HL-60/S4 treated with retinoic acid at 250 ng/mL for 4 days and 3 days (cell line): ENCODE measurements around the gene CXCR6.

Experiments used
- in situ Hi-C: fragments of 300-500 bp; cut with MboI; formaldehyde crosslinking; loops from 2 replicates; pipeline ENCODE4 v1.7.0; 2022; ENCODE audit warnings: low sequenced_read_pairs

Gene CXCR6

DNA sequence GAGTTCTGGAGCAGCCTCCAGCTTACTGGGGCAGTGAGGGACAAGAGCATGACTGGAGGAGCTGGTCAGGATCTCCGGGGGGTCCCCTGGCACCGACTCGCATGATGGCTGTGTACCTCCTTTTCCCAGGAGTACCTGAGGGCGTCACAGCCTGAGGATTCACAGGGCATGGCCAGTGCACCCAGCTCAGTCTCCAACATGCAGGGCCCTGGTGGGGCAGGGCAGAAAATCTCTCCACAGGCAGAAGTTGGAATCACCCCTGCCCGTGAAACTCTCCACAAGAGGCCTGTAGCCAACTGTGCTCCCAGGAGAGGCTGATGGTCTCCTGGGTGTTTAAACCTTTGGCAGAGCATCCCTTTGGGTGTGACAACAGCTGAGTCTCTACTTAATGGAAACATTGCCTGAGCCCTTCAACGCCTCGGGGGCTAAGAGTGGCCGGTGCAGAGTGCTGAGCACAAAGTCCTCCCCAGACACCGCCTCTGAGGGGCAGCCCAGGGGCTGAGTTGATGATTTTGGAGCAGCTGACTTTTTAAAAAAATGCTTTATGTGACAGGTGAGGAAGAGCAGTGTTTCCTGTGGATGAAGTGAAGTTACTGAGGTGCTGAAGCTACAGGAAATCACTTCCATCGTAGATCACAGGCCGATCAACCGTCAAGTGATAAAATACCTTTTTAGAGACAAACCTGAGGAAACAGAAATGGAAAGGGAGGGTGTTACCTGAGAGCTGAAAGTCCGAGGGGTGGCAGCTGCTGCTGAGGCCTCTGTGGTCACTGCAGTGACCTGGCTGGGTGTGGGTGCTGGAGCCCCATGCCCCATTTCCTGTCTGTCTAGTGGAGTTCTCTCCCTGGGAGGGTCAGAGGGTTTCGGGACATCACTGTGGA lies 21.9 kb upstream of the CXCR6 start:
- in situ Hi-C loops = no loop called here

DNA sequence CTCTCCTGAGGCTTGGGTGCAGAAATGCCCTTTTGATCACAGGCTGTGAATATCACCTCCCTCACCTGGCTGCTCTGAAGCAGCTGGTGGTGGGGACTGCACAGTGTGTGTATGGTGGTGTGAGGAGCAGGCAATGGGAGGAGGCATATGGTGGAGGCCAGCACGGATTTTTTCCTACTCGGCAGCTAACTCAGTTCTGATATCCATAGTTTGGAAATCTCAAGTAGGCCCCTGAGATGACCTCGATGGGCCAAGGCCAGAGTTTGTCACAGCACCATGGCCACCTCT lies 21.3 kb upstream of the CXCR6 start:
- in situ Hi-C loops = no loop called here

DNA sequence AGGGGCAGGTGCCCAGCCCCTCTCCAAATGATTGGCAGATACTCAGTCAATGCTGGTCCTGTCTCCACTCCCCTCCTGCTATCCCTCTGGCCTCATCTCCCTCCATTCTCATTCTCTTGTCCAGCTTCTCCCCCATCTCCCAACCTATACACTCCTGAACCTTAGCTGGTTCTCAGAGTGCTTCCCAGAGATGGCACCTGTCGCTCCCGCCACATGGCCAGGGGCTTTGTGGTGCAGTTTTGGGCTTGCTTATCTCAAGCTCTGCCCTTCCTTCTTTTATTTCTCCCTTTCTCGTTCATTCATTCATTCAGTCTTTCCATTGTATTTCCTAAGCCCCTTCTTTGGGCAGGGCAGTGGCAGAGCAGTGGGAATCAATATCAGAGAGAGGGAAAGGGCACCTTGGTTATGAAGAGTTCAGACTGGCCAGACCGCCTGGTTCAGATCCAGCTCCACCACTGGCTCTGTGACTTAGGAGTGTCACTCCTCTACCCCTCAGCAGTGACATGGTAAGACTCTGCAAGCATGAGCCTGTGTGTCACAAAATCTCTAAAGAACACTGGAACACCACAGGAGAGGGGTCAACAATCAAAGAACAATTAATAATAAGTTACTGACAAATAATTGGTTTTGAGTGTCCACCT lies 20.2 kb upstream of the CXCR6 start:
- in situ Hi-C loops = no loop called here

DNA sequence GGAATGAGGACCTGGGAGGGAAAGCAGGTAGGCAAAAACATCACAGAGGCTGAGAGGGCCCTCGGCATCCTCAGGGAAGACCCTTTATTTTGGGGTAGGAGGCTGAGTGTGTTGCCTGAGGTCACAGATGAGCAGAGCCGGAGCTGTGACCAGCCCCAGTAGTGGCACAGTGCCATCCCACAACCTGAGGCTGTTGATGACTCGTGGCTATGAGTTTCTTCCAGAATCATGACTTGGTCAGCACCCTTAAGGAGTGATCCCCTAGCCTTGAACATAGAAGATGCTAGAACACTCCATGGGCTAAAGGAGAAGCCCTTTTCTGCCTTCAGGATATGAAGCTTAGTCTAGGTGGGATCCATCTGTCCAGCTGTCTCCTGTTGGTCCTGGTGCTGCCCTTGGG lies 19.5 kb upstream of the CXCR6 start:
- in situ Hi-C loops = no loop called here

DNA sequence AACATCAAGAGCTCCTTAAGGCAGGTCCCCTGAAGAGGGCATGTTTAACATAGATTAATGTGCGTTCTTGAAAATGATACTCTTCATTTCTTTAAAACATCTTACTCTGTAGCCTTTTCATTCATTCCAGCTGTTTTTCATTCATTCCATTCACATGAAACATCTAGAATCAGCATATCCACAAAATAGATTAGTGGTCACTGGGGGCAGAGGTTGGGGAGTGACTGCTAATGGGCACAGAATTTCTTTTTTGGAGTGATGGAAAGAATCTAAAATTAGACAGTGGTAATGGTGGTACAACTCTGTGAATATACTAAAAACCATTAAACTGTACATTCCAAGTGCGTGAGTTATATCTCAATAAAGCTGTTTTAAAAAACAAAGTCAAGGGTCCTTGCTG lies 15.4 kb upstream of the CXCR6 start:
- in situ Hi-C loops = loop anchor here (25.0 kb wide), 1 partner anchor 434 kb away; the partner anchor contains the start of genes CCR2 and CCR5

DNA sequence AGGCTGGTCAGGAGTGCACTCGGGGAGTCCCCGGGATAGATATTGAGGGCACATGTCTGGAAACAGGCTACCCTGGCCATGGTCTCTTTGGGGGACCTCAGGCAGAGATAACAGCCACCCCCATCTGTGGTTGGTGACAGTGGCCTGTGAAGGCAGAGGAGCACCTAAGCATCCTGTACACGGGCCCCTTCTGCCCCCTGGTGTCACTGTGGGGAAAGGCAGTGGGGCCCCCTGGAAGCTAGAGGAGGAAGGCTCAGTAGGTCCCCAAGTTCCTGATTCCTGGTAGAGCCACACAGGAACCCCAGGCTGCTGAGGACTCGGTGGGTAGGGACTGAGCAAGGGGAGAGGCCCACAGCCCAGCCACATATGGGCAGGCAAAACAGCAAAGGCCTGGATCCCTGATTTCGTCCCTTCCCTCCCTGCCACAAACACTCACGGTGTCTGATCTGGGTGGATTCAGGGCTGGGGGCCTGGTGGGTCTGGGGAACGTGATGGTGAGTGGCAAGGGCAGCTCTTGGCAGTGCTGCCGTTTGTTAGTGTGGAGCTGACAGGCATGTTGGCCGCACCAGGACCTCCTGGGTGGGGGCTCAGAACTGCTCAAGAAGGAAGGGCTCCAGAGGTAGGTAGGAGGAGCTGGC lies 14.1 kb upstream of the CXCR6 start:
- in situ Hi-C loops = loop anchor here (25.0 kb wide), 1 partner anchor 433 kb away; the partner anchor contains the start of genes CCR2 and CCR5

DNA sequence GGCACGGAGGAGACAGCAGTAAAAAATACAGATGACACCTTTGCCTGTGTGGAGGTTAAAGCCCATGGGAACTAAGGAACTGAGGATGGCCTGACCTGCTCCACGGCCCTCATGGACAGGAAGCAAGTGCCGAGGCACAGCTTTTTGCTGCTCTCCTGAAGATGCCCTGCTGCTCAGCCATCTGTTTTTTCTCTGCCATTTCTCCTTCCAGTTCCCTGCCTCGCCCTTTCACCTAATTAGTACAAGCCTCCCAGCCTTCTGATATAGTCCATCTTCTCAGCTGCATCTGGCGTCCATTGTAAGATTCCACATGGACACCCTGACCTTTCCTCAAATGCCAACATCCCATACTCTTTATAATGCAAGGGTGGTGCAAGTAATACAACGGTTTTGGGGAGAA lies 11.8 kb upstream of the CXCR6 start:
- in situ Hi-C loops = loop anchor here (25.0 kb wide), 1 partner anchor 431 kb away; the partner anchor contains the start of genes CCR2 and CCR5

DNA sequence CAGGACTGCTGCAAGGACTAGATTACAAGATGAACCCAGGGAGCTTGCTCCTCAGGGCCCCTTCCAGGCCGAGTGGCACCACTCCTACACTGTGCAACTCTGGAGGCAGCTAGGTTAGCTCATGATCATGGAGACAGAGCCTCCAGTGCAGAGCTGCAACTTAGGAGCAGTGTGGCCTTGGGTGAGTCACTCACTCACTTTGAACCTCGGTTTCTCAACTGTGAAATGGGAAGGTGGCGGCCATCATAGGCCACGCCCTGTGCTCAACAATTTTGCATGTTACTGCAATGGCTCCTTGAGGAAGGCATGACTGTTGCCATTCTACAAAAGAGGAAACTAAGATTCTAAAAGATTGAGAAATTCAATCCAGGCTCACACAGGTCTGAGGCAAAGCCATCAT lies 11.2 kb upstream of the CXCR6 start:
- in situ Hi-C loops = loop anchor here (25.0 kb wide), 1 partner anchor 430 kb away; the partner anchor contains the start of genes CCR2 and CCR5

DNA sequence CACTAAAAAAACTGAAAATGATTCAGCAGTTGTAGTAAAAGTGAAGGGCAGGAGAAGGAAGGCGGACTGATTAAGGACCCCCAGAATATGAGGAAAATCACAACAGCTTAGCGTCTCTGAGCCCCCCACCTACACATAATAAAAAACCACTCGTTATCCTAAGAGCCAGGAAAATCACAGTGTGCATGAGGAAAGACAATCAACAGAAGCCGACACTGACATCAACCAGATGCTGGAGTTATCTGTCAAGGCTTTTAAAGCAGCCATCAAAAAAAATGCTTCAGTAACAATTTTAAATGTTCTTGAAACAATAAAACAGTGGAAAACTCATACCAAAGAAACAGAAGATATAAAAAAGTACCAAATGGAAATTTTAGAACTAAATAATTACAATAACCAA lies 9.7 kb upstream of the CXCR6 start:
- in situ Hi-C loops = loop anchor here (25.0 kb wide), 1 partner anchor 429 kb away; the partner anchor contains the start of genes CCR2 and CCR5

DNA sequence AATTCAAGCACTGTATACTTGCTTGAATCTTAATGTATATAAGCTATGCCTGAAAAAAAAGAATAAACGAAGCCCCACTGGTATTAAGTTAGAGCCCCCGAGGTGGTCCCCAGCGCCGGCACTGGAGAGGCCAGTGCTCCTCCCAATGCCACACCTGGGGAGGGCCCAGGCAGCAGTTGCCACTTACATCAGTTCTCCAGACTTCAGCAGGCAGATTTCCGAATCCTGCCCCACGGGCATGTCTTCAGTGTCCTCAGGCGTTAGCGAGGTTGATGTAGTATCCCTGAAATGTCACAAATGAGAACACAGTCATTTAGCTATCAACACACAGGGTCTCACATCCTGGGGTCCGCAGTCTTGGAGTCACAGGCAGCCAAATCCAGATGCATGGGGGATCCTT lies 7.0 kb upstream of the CXCR6 start:
- in situ Hi-C loops = loop anchor here (25.0 kb wide), 1 partner anchor 426 kb away; the partner anchor contains the start of genes CCR2 and CCR5

DNA sequence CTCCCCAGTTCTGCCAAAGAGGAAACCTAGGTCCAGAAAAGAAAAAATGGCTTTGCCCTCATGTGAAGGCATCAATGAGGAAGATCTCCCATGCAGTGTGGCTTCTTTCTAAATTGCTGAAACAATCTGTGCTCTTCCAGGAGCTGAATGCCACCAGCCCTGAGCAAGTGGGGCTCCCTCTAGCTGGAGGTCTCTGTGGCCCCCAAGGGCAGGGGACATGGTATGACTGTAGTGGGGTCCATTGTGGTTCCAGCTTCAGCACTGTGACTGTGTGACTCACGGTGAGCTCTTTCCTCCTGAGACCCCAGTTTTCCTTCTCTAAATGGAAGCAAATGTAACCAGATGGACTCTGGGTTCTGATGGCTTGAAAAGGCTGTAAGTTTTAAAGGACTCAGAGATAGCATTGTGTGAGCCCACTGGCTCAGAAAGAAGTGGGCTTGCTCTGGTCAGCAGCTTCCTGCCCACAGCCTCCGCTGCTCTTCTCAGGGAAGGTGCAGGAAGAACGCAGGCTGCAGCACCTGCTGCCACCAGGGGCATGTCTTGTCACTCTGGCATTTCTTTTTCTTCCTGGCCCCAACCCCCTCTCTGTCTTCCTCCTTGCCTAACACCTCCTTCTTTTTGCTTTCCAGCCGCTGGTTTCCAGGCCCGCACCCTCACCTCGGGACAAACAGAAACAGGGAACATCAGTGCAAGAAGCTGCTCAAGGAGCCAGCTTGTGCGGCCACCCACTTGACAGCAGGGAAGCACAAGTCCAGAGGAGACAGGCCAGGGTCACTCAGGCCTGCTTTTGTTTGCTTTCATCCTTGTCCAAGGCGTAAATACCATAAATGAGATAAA lies 5.8 kb upstream of the CXCR6 start:
- in situ Hi-C loops = loop anchor here (25.0 kb wide), 1 partner anchor 425 kb away; the partner anchor contains the start of genes CCR2 and CCR5

DNA sequence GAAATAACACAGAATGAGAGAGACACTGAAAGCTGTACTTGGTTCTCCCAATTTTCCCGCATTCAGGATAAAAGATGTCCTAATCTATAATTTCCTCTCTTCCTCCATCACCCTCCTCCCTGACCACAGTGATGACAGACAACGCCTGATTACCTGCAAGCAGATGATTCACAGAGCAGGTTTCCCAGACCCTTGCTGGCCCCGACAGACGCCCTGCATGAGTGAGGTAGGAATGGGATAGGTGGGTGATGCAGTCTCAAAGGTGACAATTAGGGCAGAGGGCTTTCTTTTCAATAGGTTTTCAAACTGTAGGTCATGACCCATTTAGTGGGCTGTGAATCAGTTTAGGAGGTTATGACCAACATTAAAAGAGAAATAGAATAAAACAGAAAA lies 5.2 kb upstream of the CXCR6 start:
- in situ Hi-C loops = loop anchor here (25.0 kb wide), 1 partner anchor 424 kb away; the partner anchor contains the start of genes CCR2 and CCR5

DNA sequence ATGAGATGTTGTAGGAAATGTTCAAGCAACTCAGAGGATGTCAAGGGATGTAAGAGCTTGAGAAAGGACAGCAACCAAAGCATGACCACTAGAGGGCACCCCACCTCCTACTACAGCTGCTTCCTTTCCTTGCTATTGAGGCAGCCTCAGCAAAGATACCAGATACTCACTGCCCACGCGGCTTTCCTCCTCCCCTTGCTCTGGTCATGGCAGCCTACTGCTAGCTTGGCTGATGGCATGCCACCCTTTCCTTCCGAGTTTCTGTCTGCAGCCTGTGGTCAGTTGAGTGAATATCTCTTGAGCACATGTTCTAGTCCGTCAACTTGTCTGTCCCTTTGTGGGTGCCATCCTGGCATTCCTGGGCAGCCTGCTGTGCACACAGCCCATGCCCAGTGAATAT lies 4.4 kb upstream of the CXCR6 start:
- in situ Hi-C loops = loop anchor here (25.0 kb wide), 1 partner anchor 423 kb away; the partner anchor contains the start of genes CCR2 and CCR5

DNA sequence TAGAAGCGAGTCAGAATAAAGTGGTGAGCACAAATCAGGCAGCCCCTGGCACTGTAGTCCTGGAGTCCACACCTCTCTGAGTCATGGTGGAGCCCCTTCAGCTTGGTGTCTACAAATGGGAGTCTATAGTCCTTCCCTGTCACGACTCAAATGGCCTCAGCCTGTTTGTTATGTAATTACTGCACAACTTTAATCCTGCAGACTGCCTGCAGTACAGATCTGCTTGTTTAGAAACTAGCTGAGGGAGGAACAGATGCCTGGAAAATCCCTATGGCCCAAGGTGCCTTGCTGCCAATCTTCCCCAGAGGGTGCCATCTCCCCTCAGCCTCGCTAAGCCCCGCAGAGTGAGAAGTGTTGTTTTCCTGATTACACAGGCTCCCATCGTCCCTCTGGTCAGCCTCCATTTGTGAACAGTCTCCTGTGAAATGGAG lies 3.9 kb upstream of the CXCR6 start:
- in situ Hi-C loops = loop anchor here (25.0 kb wide), 1 partner anchor 423 kb away; the partner anchor contains the start of genes CCR2 and CCR5

DNA sequence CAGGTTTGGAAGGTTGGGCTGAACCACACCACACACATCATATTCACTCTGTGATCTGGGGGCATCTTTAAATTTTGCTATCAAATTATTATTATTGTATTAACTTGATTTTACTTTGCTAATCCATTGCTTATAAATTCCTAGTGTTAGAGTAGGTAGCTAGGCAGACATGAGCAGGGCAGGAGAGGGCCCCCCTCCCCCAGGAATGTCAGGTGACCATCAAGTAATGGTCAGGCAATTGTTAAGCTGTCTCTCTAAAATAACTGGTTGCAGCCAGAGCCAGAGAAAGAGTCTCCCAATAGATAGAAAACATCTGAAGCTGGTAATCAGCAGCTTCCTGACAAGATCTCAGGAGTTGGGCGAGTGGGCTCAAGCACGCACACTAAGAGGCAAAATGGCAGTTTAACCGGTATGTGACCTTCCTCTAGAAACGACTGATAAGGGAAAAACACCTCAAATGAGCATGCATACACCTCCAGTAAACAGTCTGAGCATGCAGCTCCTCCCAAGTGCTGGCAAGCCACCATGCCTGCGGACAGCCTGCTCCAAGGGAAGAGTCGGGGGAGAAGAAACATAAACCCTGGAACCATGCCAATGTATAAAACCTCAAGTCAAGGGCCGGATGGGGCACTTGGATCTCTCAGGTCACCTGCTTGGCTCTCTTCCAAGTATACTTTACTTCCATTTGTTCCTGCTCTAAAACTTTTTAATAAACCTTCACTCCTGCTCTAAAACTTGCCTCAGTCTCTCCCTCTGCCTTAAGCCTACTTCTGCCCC lies 3.1 kb upstream of the CXCR6 start:
- in situ Hi-C loops = loop anchor here (25.0 kb wide), 1 partner anchor 422 kb away; the partner anchor contains the start of genes CCR2 and CCR5

DNA sequence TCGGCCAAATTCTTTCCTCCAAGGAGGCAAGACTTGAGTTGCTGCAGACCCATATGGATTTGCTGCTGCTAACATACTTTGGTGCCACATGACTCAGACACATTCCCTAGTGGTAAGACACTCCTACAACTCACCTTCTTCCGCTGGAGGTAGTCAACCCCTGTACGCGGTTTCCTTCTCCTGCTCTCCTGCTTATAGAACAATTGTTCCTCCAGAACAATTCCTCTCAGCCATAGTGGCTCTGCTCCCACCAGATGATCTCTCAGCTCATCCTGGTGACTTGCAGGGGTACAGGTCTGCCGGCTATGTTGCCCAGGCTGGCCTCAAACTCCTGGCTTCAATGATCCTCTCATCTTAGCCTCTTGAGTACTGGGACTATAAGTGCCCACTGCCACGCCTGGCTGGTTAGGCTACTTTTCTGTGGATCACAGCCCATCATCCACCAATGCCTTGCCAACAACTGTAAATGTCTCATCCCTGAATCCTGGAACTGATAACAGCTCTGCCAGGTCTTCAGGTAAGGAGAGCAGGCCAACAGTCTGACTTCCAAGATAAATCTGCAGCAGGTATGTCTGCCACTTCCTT lies 2.4 kb upstream of the CXCR6 start:
- in situ Hi-C loops = loop anchor here (25.0 kb wide), 1 partner anchor 421 kb away; the partner anchor contains the start of genes CCR2 and CCR5

DNA sequence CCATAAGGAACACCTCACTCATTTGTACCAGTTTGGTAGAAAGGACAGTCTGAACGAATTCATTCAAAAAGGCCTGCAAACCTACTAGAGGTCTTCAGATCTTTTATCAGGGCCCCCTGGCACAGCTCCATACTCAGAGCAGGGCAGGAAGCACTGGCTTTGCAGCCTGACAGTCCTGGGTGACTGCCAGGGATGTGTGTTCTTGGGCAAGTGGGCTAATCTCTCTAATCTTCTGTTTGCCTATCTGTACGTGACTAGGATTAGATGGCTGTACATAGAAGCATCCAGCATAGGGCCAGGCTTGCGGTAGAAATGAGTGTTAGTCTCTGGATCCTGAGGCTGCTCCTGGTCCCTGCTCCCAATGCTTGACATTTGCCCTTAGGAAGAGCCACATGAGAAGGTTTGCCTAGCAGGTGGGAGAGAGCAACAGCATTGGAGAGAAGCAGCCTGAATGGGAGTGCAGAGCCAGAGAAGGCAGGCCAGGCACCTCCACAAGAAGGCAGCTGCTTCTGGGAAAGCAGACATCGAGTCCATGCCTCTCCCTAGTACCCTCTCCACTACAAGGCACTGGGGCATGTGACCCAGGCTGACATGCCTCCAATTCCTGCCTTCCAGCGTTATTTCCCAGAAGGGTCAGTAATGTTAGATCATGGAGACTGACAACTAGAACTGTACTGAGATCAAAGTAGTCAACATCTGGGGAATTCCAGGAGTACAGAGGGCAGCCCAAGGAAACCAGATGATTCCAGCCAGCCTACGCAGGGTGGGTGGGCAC lies 1.0 kb upstream of the CXCR6 start:
- in situ Hi-C loops = loop anchor here (25.0 kb wide), 1 partner anchor 420 kb away; the partner anchor contains the start of genes CCR2 and CCR5
